ENCODE results near the gene RBM22. TPM values are rescaled to one million over a fixed set of nuclear protein-coding genes. Genes with fewer than 3 reads are reported as not detected.

The RBM22 gene
- total RNA-seq, 1 experiment from 2014 or later = 61.4 TPM

- H3K4me1 ChIP-seq (ENCODE audit: control insufficient read depth in 1 of 2, insufficient read depth in 2 of 2, low read length in 2 of 2) = peaks cover 27 to 32% of the 10 kb centered on the region in 2 experiments
- no TSS peak for BruUV-seq (replicated peaks)
- RAD21 ChIA-PET (ENCODE audit: low non-redundant PET in 1 of 2, low total read pairs in 2 of 2, uncharacterized antibody in 2 of 2, unreplicated experiment in 2 of 2) = no interaction called here
Measured at GRCh38 chr5:150647275-150648251, 53.3 kb downstream of the RBM22 start.

More at GRCh38 chr5:150647275-150648251, 53.3 kb downstream of the RBM22 start:
- H3K9me2 ChIP-seq (ENCODE audit: insufficient read depth) = no peaks in the 10 kb centered on the region
- H3K27ac ChIP-seq (ENCODE audit: low read depth, low read length) = no peak overlapping the region
- CTCF ChIA-PET = no interaction called here
- no peaks in the 10 kb centered on the region for H3K79me2 ChIP-seq (ENCODE audit: insufficient read depth, low read length)
- H2AFZ ChIP-seq (ENCODE audit: low read depth, low read length, poor library complexity, severe bottlenecking) = no peak overlapping the region
- intact Hi-C loops (cut with micrococcal nuclease) = no loop called here
- H3K4me3 ChIP-seq (replicated peaks in 1 of 2; ENCODE audit: low read depth in 1 of 2, low read length in 2 of 2) = no peak overlapping the region
- ATAC-seq = no peak
- H3K36me3 ChIP-seq (ENCODE audit: control insufficient read depth in 1 of 2, insufficient read depth in 2 of 2, low read length in 2 of 2) = no peaks in the 10 kb centered on the region
- TF ChIP-seq TCF7L2 (IDR thresholded peaks at IDR 0.05; ENCODE audit: borderline replicate concordance, extremely low read depth, insufficient read depth, insufficient read length) = no peak
- no peak for TF ChIP-seq JUND (IDR thresholded peaks at IDR 0.05)
- TF ChIP-seq POLR2A (IDR thresholded peaks at IDR 0.05; ENCODE audit: borderline replicate concordance, extremely low read depth, insufficient read depth, insufficient read length) = no peak
- TF ChIP-seq EZH2phosphoT487 (IDR thresholded peaks at IDR 0.05; ENCODE audit: borderline replicate concordance) = no peak
- TF ChIP-seq ELF1 (IDR thresholded peaks at IDR 0.05; ENCODE audit: borderline replicate concordance, low read depth) = no peak
- TF ChIP-seq MAX (IDR thresholded peaks at IDR 0.05) = no peak
- no peak for TF ChIP-seq ZBTB33 (IDR thresholded peaks at IDR 0.05; ENCODE audit: extremely low read depth, insufficient replicate concordance, low read length)
- TF ChIP-seq FOSL1 (IDR thresholded peaks at IDR 0.05; ENCODE audit: low read depth) = no peak
- no peak for TF ChIP-seq CTCF (IDR thresholded peaks at IDR 0.05 in 2 of 3, conservative IDR thresholded peaks at IDR 0.05 in 1 of 3; ENCODE audit: borderline replicate concordance in 1 of 3, insufficient read depth in 1 of 3, low read depth in 2 of 3, low read length in 2 of 3)
- TF ChIP-seq CEBPB (IDR thresholded peaks at IDR 0.05; ENCODE audit: low read depth) = no peak
- no peak for TF ChIP-seq RAD21 (IDR thresholded peaks at IDR 0.05; ENCODE audit: low read depth)
- POLR2A ChIA-PET = no interaction called here
- no peaks in the 10 kb centered on the region for H4K20me1 ChIP-seq (ENCODE audit: insufficient read depth)
- H3K9me3 ChIP-seq (ENCODE audit: control insufficient read depth in 1 of 2, insufficient read depth in 1 of 2, low read depth in 1 of 2, low read length in 2 of 2) = no peaks in the 10 kb centered on the region
- H3K4me2 ChIP-seq (ENCODE audit: low read length) = no peak overlapping the region
- H3K9ac ChIP-seq (ENCODE audit: low read length) = no peak overlapping the region
- no peaks in the 10 kb centered on the region for H3K27me3 ChIP-seq (ENCODE audit: insufficient read depth, low read length)
- no peak for DNase-seq (ENCODE audit: low read depth, low spot score)
